ENCODE data around the gene TGFBR3.
A peak's percentile ranks its signal among the peaks of the same experiment; 100 is the strongest.

Gene TGFBR3

DNA sequence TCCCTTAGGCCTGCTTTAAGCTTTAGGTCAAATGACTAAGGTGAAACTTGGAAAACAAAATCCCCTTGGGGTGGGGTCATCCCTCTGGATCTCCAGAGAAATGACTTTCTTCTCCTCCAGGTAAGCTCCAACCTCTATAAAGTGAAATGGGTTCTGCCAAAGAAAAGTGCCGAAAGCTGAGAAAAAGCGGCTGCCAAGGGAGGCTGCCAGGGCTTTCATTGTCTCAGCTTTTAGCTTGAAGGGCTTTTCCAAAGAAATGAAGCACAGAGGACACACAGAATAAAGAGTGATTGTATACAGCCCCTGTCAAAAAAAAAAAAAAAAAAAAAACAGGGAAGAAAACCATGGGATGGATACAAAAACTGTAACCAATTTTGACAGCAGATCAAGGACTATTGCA lies 126.9 kb downstream of the TGFBR3 start:
- DNase-seq (ENCODE audit: low read depth), result no peak
- H3K4me3 ChIP-seq (ENCODE audit: control insufficient read depth, low read depth, low read length), result no peak overlapping the region
- TF ChIP-seq, protein P1, sequence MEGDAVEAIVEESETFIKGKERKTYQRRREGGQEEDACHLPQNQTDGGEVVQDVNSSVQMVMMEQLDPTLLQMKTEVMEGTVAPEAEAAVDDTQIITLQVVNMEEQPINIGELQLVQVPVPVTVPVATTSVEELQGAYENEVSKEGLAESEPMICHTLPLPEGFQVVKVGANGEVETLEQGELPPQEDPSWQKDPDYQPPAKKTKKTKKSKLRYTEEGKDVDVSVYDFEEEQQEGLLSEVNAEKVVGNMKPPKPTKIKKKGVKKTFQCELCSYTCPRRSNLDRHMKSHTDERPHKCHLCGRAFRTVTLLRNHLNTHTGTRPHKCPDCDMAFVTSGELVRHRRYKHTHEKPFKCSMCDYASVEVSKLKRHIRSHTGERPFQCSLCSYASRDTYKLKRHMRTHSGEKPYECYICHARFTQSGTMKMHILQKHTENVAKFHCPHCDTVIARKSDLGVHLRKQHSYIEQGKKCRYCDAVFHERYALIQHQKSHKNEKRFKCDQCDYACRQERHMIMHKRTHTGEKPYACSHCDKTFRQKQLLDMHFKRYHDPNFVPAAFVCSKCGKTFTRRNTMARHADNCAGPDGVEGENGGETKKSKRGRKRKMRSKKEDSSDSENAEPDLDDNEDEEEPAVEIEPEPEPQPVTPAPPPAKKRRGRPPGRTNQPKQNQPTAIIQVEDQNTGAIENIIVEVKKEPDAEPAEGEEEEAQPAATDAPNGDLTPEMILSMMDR (conservative IDR thresholded peaks at IDR 0.05; ENCODE audit: control insufficient read depth, insufficient read depth, low read depth, low read length), result no peak

DNA sequence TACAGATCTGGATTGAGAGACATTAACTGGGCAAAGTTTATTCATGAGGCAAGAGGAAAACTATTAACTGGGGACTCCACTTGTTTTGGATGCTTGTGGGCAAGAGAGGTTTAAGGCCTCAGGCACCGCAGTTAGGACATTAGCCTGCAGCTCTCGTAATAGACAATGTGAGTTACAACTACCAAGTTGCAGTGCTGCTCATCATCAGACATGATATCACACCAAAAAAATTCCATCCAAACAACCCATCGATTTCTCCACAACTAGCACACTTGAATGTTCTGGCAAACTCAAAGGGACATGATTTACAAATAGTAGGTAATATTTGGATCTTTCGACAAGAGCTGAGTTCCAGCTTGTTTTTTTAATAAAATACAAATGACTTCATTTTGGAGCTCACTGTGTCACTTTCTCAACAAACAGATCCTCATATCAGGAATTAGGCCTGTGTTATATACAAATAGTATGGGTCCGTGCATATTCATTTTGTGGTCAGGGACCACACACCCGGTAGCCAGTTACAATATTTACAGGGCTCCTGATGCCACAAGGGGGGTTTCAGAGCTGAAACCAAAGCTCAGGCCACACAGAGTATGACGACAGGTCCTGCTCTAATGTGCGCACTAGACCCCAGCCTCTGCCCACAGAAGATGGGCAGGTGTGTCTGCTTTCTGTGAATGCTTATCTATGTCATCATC lies 128.0 kb downstream of the TGFBR3 start:
- peak; percentile 85 for DNase-seq (ENCODE audit: low read depth)
- TF ChIP-seq, protein P1 (conservative IDR thresholded peaks at IDR 0.05; ENCODE audit: control insufficient read depth, insufficient read depth, low read depth, low read length), result no peak
- no peak overlapping the region for H3K4me3 ChIP-seq (ENCODE audit: control insufficient read depth, low read depth, low read length)

DNA sequence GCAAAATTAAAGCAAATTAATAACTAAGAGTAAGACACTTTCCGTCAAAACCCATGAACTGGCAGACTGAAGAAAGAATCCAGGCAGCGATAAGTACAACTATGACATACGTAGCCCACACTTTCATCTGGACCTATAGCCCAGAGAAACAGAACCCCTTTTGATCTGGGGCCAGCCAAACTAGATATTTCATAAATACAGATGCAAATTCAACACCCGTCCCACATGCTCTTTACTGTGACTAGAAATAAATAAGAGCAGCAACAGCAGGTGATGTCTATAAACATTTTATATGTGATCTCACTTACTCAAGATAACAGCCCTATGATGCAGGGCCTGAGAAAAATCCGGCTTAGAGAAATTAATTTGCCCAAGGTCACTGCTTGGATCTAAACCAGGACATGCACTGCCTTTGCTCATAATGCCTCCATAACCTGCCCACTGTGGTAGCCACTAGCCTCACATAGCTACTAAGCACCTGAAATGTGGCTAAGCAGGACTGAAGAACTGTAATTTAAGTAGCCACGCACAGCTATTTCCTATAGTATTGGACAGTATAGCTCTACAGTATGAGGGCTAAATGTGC lies 130.2 kb downstream of the TGFBR3 start:
- no peak for DNase-seq (ENCODE audit: low read depth)
- TF ChIP-seq, protein P1 (conservative IDR thresholded peaks at IDR 0.05; ENCODE audit: control insufficient read depth, insufficient read depth, low read depth, low read length), result no peak
- H3K4me3 ChIP-seq (ENCODE audit: control insufficient read depth, low read depth, low read length), result no peak overlapping the region

DNA sequence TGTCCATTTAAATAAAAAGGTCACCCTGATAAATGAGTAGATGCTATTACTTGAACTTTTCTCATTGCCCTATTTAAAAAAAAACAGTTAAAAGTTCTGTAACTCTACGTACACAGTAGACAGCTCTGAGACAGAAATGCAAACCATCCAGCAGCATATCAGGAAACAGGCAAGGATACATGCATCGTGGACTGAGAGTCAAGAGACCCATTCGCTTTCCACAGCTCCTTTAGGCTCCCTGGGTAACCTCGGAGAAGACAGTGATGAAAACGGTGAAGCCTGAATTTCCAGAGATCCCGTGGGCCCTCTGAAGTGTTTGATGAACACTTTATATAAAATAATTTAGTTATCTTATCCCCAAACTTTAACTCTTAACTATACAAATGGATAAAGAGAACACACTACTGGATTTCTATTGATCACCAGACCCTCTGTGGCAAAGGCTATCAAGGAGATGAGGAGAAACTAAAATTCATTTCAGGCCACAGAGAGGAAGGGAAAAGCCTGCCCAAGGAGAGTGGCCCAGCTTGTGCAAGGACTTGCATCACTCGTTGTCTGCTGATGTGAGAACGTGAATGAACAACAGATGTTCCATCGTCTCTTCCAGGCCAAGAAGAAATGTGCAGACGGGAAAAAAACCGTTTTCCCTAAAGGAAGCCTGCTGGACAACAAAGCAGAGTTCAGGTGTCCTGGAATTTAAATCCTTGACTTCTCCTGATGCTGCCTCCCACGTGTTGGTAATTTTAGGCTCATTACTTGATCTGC lies 131.0 kb downstream of the TGFBR3 start:
- peak; percentile 96 for DNase-seq (ENCODE audit: low read depth)
- no peak overlapping the region for H3K4me3 ChIP-seq (ENCODE audit: control insufficient read depth, low read depth, low read length)
- TF ChIP-seq, protein P1 (conservative IDR thresholded peaks at IDR 0.05; ENCODE audit: control insufficient read depth, insufficient read depth, low read depth, low read length), result no peak

DNA sequence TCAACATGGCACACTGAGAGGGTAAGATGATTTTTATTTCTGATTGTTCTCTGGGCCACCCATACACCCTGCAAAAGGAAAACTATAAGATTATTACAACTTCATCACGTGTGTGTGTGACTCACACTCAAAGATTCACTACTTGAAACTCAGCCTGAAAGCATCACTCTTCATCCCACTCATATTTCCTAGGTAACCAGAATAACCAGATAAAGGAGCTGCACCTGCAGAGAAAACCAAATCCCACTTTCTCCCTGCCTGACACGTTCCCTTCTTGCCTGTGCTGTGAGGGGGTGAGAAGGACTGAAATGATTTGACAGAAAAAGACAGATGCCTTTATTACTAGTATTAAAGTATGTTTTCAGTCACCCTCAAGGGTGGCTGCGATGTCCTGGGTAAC lies 131.6 kb downstream of the TGFBR3 start:
- DNase-seq (ENCODE audit: low read depth), result peak; percentile 80
- no peak overlapping the region for H3K4me3 ChIP-seq (ENCODE audit: control insufficient read depth, low read depth, low read length)
- TF ChIP-seq, protein P1 (conservative IDR thresholded peaks at IDR 0.05; ENCODE audit: control insufficient read depth, insufficient read depth, low read depth, low read length), result no peak

DNA sequence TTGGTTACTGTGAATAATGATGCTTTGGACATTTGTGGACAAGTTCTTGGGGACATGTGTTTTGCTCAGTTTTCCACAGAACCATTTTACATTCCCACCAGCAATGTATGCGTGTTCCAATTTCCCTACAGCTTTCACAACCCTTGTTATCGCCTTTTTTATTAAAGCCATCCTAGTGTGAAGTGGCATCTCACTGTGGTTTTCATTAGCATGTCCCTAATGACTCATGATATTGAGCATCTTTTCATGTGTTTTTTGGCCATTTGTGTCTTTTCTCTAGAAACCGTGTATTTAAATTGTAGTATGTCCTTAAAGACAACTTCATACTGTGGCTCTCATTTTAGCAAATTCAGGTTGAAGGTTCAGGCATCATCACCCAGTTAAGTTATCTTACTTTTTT lies 132.1 kb downstream of the TGFBR3 start:
- DNase-seq (ENCODE audit: low read depth), result peak; percentile 23
- TF ChIP-seq, protein P1 (conservative IDR thresholded peaks at IDR 0.05; ENCODE audit: control insufficient read depth, insufficient read depth, low read depth, low read length), result no peak
- no peak overlapping the region for H3K4me3 ChIP-seq (ENCODE audit: control insufficient read depth, low read depth, low read length)
